K562 (cell line): Measurements from ENCODE around the gene PCBP2. TPM values are rescaled to one million over a fixed set of nuclear protein-coding genes. Genes with fewer than 3 reads are reported as not detected.

Source experiments
- ATAC-seq: fragments of 200-7000 bp; cut with Tn5 transposase; 3 replicates; pipeline ENCODE4 v1.9.1; 2020; ENCODE audit warnings: moderate library complexity
- BruUV-seq: library from RNA; stranded (reverse); fragments of 400-500 nt; replicated peaks from 2 replicates; lab custom pipeline; 2021; lab: Mats Ljungman, UMichigan
- CTCF ChIA-PET: fragments of 300-600 bp; formaldehyde crosslinking; extraction: SDS; loops from one replicate; lab custom pipeline; 2021; ENCODE audit warnings: low intra/inter-chr PET ratio; lab: Yijun Ruan, JAX
- POLR2A ChIA-PET: fragments of 300-600, 350-650 bp; sonication (Branson Sonifier 250); formaldehyde crosslinking; extraction: SDS; loops from one replicate; lab custom pipeline; 2021; ENCODE audit warnings: antibody characterized with exemption, inconsistent platforms; lab: Yijun Ruan, JAX
- DNase-seq, 4 experiments: peaks; one replicate each; pipeline versions ENCODE4 v3.0.0 to v3.0.0-alpha.2; 2011 to 2018; ENCODE audit warnings: low spot score in 3 of 4, mixed read lengths in 3 of 4; ENCODE audit errors: extremely low read depth in 1 of 4
- FAIRE-seq: peaks from 2 replicates; lab custom pipeline; 2011; peaks lifted over from hg19 to GRCh38; lab: Jason Lieb, UNC
- H2AFZ ChIP-seq: 2 replicates; pipeline ENCODE4 v1.6.0; 2011; ENCODE audit warnings: low read depth, low read length, control low read depth, inconsistent platforms
- H3K27ac ChIP-seq: fragments of 200-600 bp; 3 replicates; pipeline ENCODE4 v1.8.0; 2011; ENCODE audit warnings: low read depth, mild to moderate bottlenecking, control low read depth, inconsistent platforms, low read length, moderate library complexity, mixed read lengths; ENCODE audit errors: extremely low read depth
- H3K27me3 ChIP-seq, 2 experiments: fragments of 300-600 bp in 1 of 2; 2 replicates in 1 of 2; 3 replicates in 1 of 2; pipeline versions ENCODE4 v1.6.0 to v1.8.0; 2011; ENCODE audit warnings: inconsistent platforms in 2 of 2, low read length in 2 of 2, mild to moderate bottlenecking in 1 of 2, mixed read lengths in 1 of 2, moderate library complexity in 1 of 2; ENCODE audit not compliant: control insufficient read depth in 2 of 2, insufficient read depth in 2 of 2
- H3K36me3 ChIP-seq: fragments of 300-600 bp; 3 replicates; pipeline ENCODE4 v1.8.0; 2011; ENCODE audit warnings: mild to moderate bottlenecking, low read length, inconsistent platforms; ENCODE audit not compliant: control insufficient read depth, insufficient read depth
- H3K4me1 ChIP-seq, 2 experiments: fragments of 200-600 bp in 1 of 2; replicated peaks in 1 of 2; 2 replicates in 1 of 2; 3 replicates in 1 of 2; pipeline versions ENCODE4 v1.5.1 to v1.8.0; 2011; ENCODE audit warnings: inconsistent platforms in 2 of 2, low read length in 2 of 2, mild to moderate bottlenecking in 1 of 2, mixed read lengths in 1 of 2, moderate library complexity in 1 of 2; ENCODE audit not compliant: control insufficient read depth in 2 of 2, insufficient read depth in 2 of 2
- H3K4me2 ChIP-seq: 2 replicates; pipeline ENCODE4 v1.6.1; 2011; ENCODE audit warnings: low read length, control low read depth, inconsistent platforms, mixed read lengths; ENCODE audit not compliant: insufficient read depth
- H3K4me3 ChIP-seq: fragments of 200-600 bp; sonication (generic), shearing (Covaris generic); 2 replicates; pipeline ENCODE4 v1.5.1; 2016; ENCODE audit warnings: control low read depth, inconsistent platforms
- H3K79me2 ChIP-seq: fragments of 200-600 bp; 3 replicates; pipeline ENCODE4 v1.8.0; 2011; ENCODE audit warnings: low read length, inconsistent platforms; ENCODE audit not compliant: control insufficient read depth, insufficient read depth
- H3K9ac ChIP-seq, 2 experiments: 2 replicates each; pipeline versions ENCODE4 v1.6.0 to v1.6.1; 2011; ENCODE audit warnings: low read depth in 2 of 2, low read length in 2 of 2, control low read depth in 1 of 2, inconsistent platforms in 1 of 2, mild to moderate bottlenecking in 1 of 2, mixed read lengths in 1 of 2; ENCODE audit not compliant: insufficient read depth in 1 of 2
- H3K9me1 ChIP-seq: one replicate; pipeline ENCODE4 v1.6.0; 2011; ENCODE audit warnings: inconsistent platforms, mild to moderate bottlenecking, low read length, moderate library complexity; ENCODE audit not compliant: control insufficient read depth, insufficient read depth
- H3K9me3 ChIP-seq: replicated peaks from 2 replicates; pipeline ENCODE4 v1.5.1; 2011; ENCODE audit warnings: low read depth, low read length, inconsistent platforms; ENCODE audit not compliant: control insufficient read depth, insufficient read depth
- H4K20me1 ChIP-seq: replicated peaks from 2 replicates; pipeline ENCODE4 v1.6.1; 2011; ENCODE audit warnings: low read length, inconsistent platforms, mixed read lengths; ENCODE audit not compliant: control insufficient read depth, insufficient read depth
- PML ChIP-seq: IDR thresholded peaks from 2 replicates; pipeline ENCODE4 v1.6.1; 2012; ENCODE audit warnings: low read length, inconsistent platforms
- POLR2A ChIP-seq: fragments of 450-650 bp; conservative IDR thresholded peaks from 2 replicates; pipeline ENCODE4 v1.6.1; 2016
- POLR2AphosphoS5 ChIP-seq: IDR thresholded peaks from 2 replicates; pipeline ENCODE4 v1.6.1; 2011; ENCODE audit warnings: mild to moderate bottlenecking, low read depth, low read length, moderate library complexity; ENCODE audit not compliant: control insufficient read depth, insufficient read depth
- POLR2B ChIP-seq: fragments of 450-650 bp; IDR thresholded peaks from 2 replicates; pipeline ENCODE4 v1.6.1; 2018; ENCODE audit warnings: low read depth; ENCODE audit not compliant: partially characterized antibody
- WGBS: fragments of 100-300 bp; shearing (Covaris generic); methylation state at CpG from one replicate; pipeline ENCODE4 v1.1.6; 2016; ENCODE audit warnings: low coverage, mixed read lengths; ENCODE audit not compliant: insufficient coverage; ENCODE audit errors: missing lambda C conversion rate; 5-methylcytosine and 5-hydroxymethylcytosine counted together
- in situ Hi-C: fragments of 300-500 bp; cut with MboI; formaldehyde crosslinking; loops from 4 replicates; pipeline ENCODE4 v1.15.0; 2018; ENCODE audit warnings: inconsistent platforms, mixed read lengths
- intact Hi-C: fragments of 100-400 bp; cut with micrococcal nuclease; formaldehyde crosslinking; loops from 2 replicates; pipeline ENCODE4 v1.14.2; 2022
- polyA plus RNA-seq, 8 experiments: library from polyadenylated mRNA; depleted of rRNA in 4 of 8; stranded (reverse) in 5 of 8; unstranded in 3 of 8; fragments of >200 nt; fragmentation: Nextera tagmentation in 2 of 8; fragmentation: Illumina TruSeq in 1 of 8; extraction: Ambion mirVana in 2 of 8; extraction: Trizol in 1 of 8; gene quantifications; 2 replicates each; pipeline versions ENCODE4 v1.2.1 to v1.2.3, GENCODE V29; 2011 to 2014; ENCODE audit warnings: inconsistent platforms in 1 of 8, missing spikeins in 1 of 8
- total RNA-seq, 7 experiments: library from RNA; depleted of rRNA in 6 of 7; stranded (reverse); fragments of >200 nt in 6 of 7; fragmentation: Illumina TruSeq in 2 of 7; extraction: Trizol in 2 of 7; gene quantifications; 2 replicates each; pipeline versions ENCODE4 v1.2.1 to v1.2.3, GENCODE V29; 2011 to 2021; ENCODE audit warnings: low replicate concordance in 1 of 7
- TF ChIP-seq, protein P1 (sequence below), 3 experiments: IDR thresholded peaks in 2 of 3; conservative IDR thresholded peaks in 1 of 3; 2 replicates each; pipeline ENCODE4 v1.5.1; 2011 to 2012; ENCODE audit warnings: low read length in 3 of 3, mild to moderate bottlenecking in 3 of 3, control low read depth in 2 of 3, improper control_type of control experiment in 1 of 3, inconsistent platforms in 1 of 3, low read depth in 1 of 3, mixed read lengths in 1 of 3, moderate library complexity in 1 of 3; ENCODE audit not compliant: insufficient read depth in 2 of 3

Gene PCBP2
- total and polyA plus RNA-seq, 9 of the 15 experiments (the other 6 are each of a cell fraction or from before 2014, with no cell fraction given) = 137 to 831 (median 328) TPM

DNA sequence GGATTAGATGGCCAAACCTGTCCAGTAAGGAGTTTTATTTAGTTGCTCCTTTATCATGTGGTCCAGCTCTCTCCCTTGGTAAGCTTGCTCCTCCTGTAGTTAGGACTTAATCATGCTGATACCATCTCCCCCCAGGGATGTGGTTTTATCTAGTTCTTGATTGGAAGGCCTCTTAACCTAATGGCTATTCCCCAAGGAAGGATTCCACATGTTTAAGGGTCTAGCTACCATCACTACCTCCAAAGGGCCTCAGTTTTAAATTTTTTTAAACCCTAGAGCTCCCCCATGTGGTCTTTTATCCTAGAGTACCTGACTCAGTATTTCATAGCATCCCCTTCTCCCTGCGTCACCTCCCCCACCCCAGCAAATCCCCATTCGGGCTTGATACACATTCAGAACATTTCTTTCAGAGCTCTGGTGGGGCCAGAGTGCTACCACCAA, 24.9 kb downstream of the PCBP2 start:
- Histone ChIP-seq H3K4me3 (no peak overlapping the region), H3K27me3 (no peaks in the 10 kb centered on the region), H3K79me2 (peaks cover 57% of the 10 kb centered on the region), H2AFZ (no peak overlapping the region), H3K4me1 (peaks cover 0 to 5% of the 10 kb centered on the region in 2 experiments; a peak in 3 of 5 replicates), H3K27ac (no peak overlapping the region), H3K4me2 (no peak overlapping the region), H4K20me1 (peaks cover 37% of the 10 kb centered on the region), H3K9ac (no peak overlapping the region), H3K9me3 (no peaks in the 10 kb centered on the region), H3K36me3 (peaks cover 98% of the 10 kb centered on the region), H3K9me1 (no peaks in the 10 kb centered on the region)
- FAIRE-seq (no peak), DNase-seq (peak in 3 of 4 experiments; percentile 26 to 52 (median 43)), ATAC-seq (peak; percentile 60)
- WGBS = 77% methylated on average over 2 of the region's 2 CpGs
- in situ Hi-C loops = no loop called here
- no TSS peak for BruUV-seq
- TF ChIP-seq POLR2A (peak; percentile 41; the same call in 1 of the 2 replicates), POLR2B (peak; percentile 24), PML (no peak), POLR2AphosphoS5 (peak; percentile 43)
- TF ChIP-seq, protein P1, sequence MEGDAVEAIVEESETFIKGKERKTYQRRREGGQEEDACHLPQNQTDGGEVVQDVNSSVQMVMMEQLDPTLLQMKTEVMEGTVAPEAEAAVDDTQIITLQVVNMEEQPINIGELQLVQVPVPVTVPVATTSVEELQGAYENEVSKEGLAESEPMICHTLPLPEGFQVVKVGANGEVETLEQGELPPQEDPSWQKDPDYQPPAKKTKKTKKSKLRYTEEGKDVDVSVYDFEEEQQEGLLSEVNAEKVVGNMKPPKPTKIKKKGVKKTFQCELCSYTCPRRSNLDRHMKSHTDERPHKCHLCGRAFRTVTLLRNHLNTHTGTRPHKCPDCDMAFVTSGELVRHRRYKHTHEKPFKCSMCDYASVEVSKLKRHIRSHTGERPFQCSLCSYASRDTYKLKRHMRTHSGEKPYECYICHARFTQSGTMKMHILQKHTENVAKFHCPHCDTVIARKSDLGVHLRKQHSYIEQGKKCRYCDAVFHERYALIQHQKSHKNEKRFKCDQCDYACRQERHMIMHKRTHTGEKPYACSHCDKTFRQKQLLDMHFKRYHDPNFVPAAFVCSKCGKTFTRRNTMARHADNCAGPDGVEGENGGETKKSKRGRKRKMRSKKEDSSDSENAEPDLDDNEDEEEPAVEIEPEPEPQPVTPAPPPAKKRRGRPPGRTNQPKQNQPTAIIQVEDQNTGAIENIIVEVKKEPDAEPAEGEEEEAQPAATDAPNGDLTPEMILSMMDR (IDR thresholded peaks at IDR 0.05 in 2 of 3, conservative IDR thresholded peaks at IDR 0.05 in 1 of 3; ENCODE audit: insufficient read depth in 2 of 3, low read depth in 1 of 3, low read length in 3 of 3) = peak; percentile 30 to 52 (median 35); a peak in 3 of 6 replicates
- CTCF ChIA-PET = interaction anchor here (0.6 to 1.6 kb wide), 4 partner anchors 124 to 153 kb away, joined by 3 to 9 read pairs (median 4); no protein-coding TSS in a partner anchor
- POLR2A ChIA-PET = interaction anchor here (0.6 to 8.8 kb wide), 6 partner anchors 13 to 156 kb away, joined by 3 to 87 read pairs (median 4); partner anchors contain the start of gene TARBP2
- intact Hi-C loops = no loop called here
